ENCODE measurements around the gene AHR.

- TF ChIP-seq EZH2phosphoT487 (IDR thresholded peaks at IDR 0.05; ENCODE audit: low read length) (no peak), CTCF (IDR thresholded peaks at IDR 0.05; ENCODE audit: low read length) (no peak), EZH2 (optimal IDR thresholded peaks at IDR 0.05; ENCODE audit: low read depth, low read length) (no peak)
These were observed 73.4 kb downstream of the AHR start for GRCh38 chr7:17371671-17372524.

All from MM.1S (cell line).